ENCODE measurements around the gene TAS1R1.

TAS1R1 gene

DNA sequence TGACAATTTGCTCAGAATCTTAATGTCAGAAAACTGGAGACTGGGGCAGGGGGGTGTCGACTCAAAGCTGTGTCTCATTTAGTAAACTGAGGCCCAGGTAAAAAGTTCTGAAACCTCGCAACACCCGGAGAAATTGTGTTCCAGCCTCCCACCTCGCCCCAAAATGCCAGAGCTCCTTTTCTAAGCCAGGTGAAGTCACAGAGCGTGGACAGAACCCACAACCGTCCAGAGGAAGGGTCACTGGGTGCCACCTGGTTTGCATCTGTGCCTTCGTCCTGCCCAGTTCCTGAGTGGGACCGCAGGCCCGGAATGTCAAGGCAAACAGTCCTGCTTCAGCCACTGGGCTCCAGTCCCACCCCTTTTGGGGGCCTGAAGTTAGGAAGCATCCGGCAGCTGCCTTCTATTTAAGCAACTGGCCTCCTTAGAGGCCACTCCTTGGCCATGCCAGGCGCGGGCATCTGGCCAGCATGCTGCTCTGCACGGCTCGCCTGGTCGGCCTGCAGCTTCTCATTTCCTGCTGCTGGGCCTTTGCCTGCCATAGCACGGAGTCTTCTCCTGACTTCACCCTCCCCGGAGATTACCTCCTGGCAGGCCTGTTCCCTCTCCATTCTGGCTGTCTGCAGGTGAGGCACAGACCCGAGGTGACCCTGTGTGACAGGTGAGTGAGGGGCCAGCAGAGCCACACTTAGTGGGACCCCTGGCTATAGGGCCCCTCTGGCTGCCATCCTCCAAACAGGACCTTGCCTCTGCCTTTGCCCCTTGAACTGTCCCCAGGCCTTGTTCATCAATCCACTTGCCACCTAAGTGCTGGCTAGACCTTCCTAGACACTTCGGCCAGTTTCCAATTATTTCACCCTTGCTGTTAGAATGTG is at the start of gene TAS1R1:
TAS1R1 (plus strand) TSS at position 401 of the 872 bp plus-strand sequence; CDS start at position 468, 67 bp downstream.
- no peak for DNase-seq

GRCh38 chr1:6505367-6506209 is 49.5 kb upstream of the TAS1R1 start:
- DNase-seq: no peak

- DNase-seq: no peak
These were observed 48.7 kb upstream of the TAS1R1 start for GRCh38 chr1:6506210-6507036.

DNA sequence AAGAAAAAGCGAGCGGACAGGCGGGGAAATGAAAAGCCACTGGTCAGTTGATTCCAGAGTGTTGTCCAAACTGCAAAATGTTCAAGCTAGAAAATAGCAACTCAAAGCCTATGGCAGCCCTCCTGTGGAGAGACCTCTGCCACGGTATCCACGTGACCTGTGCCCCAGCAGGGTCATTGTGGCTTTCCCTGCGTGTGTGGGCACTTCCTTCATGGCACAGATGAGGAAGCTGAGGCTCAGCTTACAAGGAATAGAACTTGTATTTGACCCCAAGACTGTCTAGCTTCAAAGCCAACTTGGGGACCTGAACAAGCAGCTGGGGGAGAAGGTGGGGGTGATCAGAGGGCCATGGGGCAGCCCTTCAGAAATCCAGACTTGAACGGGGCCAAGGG is 48.1 kb upstream of the TAS1R1 start:
- no peak for DNase-seq

DNA sequence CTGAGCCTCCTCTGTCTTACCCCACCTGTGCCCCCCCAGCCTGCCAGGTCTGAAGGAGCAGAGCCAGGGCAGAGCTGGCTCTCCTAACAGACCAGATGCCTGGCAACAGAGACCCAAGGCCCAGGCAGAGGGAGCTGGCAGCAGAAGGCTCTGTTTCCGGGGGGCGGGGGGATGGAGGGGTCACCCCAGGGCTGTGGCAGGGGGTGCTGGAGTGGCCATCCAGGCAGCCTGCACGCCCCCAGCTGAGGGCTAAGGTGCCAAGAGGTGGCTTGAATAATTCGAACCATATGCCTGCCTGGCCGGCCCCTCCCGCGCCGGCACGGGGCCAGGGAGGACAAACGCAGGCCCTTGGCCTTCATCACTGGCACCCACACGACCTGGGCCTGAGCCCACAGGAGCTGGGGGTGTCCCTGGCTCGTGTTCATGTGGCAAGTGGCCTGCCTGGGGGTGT is 47.6 kb upstream of the TAS1R1 start:
- no peak for DNase-seq

DNA sequence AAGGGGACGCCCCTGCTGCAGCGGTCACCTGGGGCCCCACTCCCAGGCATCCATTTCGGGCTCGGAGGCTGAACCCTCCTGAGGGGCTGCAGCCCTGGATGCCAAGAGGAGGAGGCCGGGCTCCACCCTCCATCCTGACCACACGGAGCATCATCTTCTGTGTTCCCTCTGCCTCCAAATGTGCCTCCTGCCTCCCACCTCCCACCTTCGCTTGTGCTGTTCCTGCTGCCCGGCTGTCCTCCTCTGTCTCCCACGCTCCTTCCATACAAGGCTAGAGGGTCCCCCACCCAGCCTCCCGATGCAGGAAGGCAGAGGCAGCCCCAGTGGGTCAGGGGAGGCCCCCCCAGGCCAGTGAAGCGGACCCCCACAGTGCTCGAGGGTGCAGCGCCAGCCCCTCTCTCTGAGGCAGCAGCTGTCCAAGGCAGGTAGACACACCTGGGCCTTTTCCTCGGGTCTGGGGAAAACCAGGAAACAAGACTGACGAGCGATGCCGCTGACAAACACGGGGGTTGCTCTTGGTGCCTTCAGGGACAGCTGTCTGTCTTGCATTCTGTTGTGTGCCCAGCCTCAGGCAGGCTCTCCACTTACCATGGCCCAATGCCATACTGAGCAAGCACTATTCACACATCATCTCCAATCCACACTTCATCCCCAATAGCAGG is 46.8 kb upstream of the TAS1R1 start:
- DNase-seq: no peak

DNA sequence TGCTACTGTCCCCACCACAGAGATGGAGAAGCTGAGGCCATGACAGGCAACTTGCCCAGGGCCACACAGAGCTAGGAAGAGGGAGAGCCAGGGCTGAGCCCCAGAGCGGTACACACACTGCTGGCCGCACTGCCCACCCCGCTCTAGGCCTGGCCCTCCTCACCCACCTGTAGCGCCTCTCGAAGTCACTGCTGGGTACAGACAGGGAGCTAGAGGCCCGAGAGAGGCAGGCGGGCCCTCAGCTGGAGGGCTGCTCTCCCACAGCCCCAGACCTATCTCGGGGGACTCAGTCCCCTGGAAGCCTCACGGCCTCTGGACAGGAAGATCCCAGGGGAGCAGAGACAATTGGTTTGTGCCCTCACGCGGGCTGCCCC is 46.3 kb upstream of the TAS1R1 start:
- no peak for DNase-seq

DNA sequence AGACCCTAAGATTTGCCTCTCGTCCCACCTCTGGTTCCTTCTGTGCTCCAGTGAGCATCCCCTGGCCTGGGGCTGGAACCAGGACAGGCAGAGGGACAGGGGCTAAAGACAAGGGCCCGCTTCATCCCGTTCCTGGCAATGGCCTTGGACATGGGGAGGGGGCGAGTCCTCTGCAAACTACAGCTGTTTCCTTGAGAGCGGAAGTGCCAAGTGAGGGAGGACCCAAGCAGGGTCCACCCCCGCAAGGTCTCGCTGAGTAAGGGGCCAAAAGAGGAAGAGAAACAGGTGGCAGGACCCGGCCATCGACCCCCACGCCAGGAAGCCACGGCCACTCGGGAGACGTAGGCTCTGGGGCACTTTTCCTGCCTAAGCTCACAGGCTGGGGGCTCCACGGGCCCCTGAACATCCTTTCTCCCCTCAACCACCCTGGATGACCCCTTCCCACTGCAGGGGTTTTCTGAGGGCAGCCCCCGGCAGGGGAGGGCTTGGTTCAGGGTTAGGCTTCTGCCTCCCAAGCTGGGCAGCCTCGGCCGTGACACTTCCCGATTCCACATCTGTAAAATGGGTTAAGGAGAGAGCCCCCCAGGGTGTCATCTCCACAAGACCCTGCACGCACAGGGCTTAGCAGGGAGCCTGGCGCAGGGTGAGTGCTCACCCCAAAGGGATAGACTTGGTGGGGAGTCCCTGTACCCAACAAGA is 45.7 kb upstream of the TAS1R1 start:
- no peak for DNase-seq

DNA sequence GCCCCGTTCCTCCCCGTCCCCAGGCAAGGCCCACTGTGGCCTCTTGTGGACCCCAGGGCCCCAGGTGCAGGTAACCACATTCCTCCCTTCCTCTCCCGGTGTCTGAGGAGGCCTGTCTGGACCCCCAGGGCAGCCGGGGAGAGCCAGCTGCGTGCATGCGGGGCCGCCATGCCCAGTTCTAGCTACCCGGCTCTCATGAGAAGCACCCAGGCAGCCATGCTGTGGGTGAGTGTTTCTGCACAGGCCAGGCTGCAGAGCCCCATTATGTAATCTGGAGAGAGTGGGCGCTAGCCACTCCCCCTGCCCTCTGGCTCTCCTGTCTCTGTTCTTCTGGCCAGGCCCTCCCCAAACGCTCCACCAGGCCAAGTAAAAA is 45.2 kb upstream of the TAS1R1 start:
- no peak for DNase-seq

DNA sequence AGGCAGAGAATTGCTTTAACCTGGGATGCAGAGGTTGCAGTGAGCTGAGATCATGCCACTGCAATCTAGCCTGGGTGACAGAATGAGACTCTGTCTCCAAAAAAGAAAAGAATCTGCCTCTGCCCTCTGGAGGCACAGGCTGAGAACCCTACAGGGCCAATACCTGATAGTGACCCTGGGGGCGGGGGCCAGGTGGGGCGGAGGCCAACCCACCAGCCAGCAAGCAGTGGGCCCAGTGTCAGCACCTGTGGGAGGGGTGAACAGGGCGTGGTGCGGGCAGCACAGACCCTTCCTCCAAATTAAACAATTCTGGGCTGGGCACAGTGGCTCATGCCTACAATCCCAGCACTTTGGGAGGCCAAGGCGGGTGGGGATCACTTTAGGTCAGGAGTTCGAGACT is 44.6 kb upstream of the TAS1R1 start:
- DNase-seq: no peak

- no peak for DNase-seq
These were observed 44.1 kb upstream of the TAS1R1 start for GRCh38 chr1:6511056-6511455.

DNA sequence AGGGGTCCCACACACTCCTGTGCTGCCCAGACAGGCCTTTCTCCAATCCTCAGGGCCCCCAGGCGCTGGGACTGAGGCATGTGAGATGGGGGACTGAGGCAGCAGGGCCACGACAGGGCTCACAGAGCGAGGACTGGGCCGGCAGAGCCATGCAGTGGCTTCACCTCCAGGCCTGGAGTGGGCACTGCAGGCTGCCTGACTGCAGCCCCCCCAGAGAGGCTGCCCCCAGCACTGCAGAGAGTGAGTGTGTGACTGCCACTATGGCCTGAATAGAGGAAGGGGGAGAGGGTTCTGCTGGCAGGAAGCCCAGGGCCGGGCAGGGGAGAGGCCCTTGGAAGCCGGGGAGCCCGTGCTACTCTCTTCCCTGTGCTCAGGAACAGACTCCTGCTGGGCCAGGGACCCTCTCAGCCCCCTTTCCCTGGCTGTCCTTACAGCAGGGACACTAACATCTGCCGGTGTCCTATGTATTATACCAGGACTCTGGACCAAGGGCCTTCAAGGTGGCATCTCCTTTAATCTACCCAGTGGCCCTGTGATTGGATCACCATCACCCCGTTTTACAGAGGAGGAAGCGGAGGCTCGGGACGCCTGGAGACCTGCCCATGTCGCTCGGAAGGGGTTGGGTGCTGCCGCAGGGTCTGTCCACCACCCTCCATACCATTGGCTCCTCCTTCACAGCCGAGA is 43.4 kb upstream of the TAS1R1 start:
- no peak for DNase-seq

DNA sequence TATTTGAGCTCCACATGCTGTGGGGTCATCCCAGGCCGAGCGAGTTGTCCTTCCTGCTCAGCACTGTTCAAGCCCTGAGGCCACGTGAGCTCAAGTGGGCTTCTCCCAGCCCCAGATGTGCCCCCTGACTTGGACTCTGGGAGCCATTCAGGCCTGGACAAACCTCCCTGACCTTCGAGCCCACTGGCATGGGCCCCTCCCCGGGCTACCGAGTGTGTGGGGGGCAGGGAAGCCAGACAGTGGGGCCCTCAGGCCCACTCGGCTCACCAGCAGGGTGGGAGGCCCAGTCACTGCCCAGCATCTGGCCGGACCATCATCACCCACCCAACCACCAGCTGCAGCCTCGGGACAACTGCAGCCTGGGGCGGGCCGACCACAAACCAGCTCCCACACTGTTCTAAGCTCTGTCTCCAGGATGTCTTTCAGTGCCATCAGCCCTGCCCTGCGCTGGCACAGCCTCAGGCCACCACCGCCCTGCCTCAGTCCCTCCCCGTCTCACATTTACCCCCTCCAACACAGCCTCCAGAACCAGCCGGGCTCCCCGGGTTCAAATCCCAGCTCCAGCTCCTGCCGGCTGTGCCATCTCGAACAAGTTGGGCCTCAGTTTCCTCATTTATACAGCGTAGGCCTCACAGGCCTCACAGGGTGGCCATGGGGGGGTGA is 42.7 kb upstream of the TAS1R1 start:
- DNase-seq: no peak

DNA sequence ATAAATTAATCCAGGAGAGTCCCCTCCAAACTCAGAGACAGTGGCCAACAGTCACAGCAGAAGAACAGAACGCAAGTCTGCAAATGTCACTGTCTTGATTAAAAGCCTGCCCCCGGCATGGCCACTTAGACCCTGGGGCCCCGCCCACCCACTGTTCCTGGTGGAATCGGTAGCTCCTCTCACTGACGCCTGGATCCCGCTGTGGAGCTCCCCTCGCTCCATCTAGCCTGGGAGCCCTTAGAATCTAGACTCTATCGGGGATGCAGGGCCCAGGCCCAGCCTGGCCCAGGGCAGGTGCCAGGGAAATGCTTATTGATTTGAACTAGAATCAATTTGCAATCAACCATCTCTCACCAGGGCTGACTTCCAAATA is 42.2 kb upstream of the TAS1R1 start:
- no peak for DNase-seq

GRCh38 chr1:6513320-6513801 is 41.7 kb upstream of the TAS1R1 start:
- DNase-seq: no peak

GRCh38 chr1:6515771-6516170 is 39.3 kb upstream of the TAS1R1 start:
- no peak for DNase-seq

DNA sequence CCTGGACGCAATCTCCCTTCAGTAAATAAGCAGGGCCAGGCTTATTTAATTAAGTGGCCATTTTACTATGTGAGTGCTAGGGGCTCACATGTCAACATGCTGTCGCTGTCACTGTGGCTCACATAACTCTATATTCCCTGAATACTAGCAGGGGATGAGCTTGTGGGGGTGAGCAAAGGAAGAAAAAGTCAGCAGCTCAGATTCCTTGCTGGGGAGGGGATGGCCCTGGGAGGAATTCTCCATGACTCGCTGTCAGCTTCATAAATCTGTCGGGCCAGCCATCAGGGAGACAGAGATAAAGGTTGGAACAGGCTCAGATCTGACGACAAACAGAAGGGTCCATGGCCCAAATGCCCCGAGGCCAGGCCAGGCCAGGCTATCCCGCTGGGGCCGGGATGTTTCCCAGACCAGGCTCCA is 37.7 kb upstream of the TAS1R1 start:
- no peak for DNase-seq

DNA sequence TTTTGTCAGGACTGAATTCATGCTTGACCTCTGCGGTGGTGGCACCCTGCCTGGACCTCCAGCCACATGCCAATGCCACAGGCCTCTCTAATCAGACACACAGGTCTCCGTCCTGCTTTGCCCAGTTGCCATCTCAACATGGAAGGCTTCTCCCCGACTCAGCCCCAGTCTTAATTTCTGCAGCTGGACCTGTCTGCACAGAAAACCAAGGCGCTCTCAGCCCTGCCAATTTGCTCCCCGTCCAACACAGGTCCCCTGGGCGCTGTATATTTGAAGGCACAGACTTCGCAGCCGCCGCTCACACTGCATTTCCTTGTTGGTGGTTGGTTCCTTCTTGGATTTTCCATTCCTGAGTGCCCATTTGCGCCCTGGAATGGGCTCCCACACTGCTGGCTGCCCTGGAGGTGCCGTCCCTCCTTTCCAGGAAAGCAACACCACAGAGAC is 35.6 kb upstream of the TAS1R1 start:
- no peak for DNase-seq

GRCh38 chr1:6519935-6520671 is 35.0 kb upstream of the TAS1R1 start:
- DNase-seq: no peak

GRCh38 chr1:6521536-6521935 is 33.6 kb upstream of the TAS1R1 start:
- no peak for DNase-seq

All from GOT3 (cell line).